ENCODE results near the gene MYOM3.

GRCh38 chr1:24107462-24108138 is 4.3 kb downstream of the MYOM3 start:
- no peak for TF ChIP-seq TAF1 (IDR thresholded peaks at IDR 0.05; ENCODE audit: low read depth)
- TF ChIP-seq RAD21 (IDR thresholded peaks at IDR 0.05; ENCODE audit: low read depth) = no peak
- TF ChIP-seq USF1 (IDR thresholded peaks at IDR 0.05) = no peak
- no peak for TF ChIP-seq ZBTB7A (IDR thresholded peaks at IDR 0.05; ENCODE audit: low read depth)
- TF ChIP-seq MAX (IDR thresholded peaks at IDR 0.05) = no peak

All from Ishikawa (cell line).